SK-N-MC (cell line): ENCODE results near the gene MYO18A.

ENCODE experiments used
- EZH2 ChIP-seq: fragments of 200-600 bp; sonication (generic); IDR thresholded peaks from one replicate; pipeline ENCODE4 v1.6.1; 2017; ENCODE audit warnings: antibody characterized with exemption
- POLR2AphosphoS5 ChIP-seq: IDR thresholded peaks from 2 replicates; pipeline ENCODE4 v1.6.1; 2012; ENCODE audit warnings: mild to moderate bottlenecking, low read depth, low read length, borderline replicate concordance

- no peak for TF ChIP-seq EZH2
- no peak for TF ChIP-seq POLR2AphosphoS5
These were observed 108.9 kb downstream of the MYO18A start for GRCh38 chr17:29071303-29071702.
